Measurements from ENCODE around the gene NDUFA3.
"Not testable (repeated sequence)": the region's sequence is repeated elsewhere in the genome, so short reads cannot be mapped to it uniquely, and the experiment has no call there.

The NDUFA3 gene

GRCh38 chr19:54102421-54103169 is at the start of gene NDUFA3:
NDUFA3 (plus strand) TSS chr19:54102855; CDS start chr19:54102879, 24 bp downstream.
- peak; percentile 97 for DNase-seq

GRCh38 chr19:54062643-54063042 is 40.0 kb upstream of the NDUFA3 start:
- DNase-seq = no peak

- DNase-seq = no peak
These were observed 39.1 kb upstream of the NDUFA3 start, which contains the start of gene VSTM1 for GRCh38 chr19:54063350-54064116. VSTM1 (minus strand) TSS chr19:54063897; CDS start chr19:54063777, 120 bp downstream.

GRCh38 chr19:54069470-54069869 is 33.2 kb upstream of the NDUFA3 start:
- no peak for DNase-seq

- DNase-seq = no peak
These were observed 28.8 kb upstream of the NDUFA3 start for GRCh38 chr19:54073829-54074228.

- no peak for DNase-seq
These were observed 27.8 kb upstream of the NDUFA3 start for GRCh38 chr19:54074851-54075250.

GRCh38 chr19:54077334-54077733 is 25.3 kb upstream of the NDUFA3 start:
- no peak for DNase-seq

GRCh38 chr19:54081032-54081431 is 21.6 kb upstream of the NDUFA3 start, which contains the start of gene TARM1:
TARM1 (minus strand) TSS chr19:54081365; CDS start chr19:54081340, 25 bp downstream.
- no peak for DNase-seq

- no peak for DNase-seq
These were observed 18.2 kb upstream of the NDUFA3 start for GRCh38 chr19:54084410-54084809.

GRCh38 chr19:54094426-54095000 is 8.1 kb upstream of the NDUFA3 start:
- DNase-seq = no peak

GRCh38 chr19:54095136-54095858 is 7.4 kb upstream of the NDUFA3 start:
- DNase-seq = no peak

- peak; percentile 52 for DNase-seq
These were observed 6.6 kb upstream of the NDUFA3 start for GRCh38 chr19:54095859-54096616.

GRCh38 chr19:54096617-54097106 is 6.0 kb upstream of the NDUFA3 start:
- peak; percentile 21 for DNase-seq

- no peak for DNase-seq
These were observed 3.3 kb upstream of the NDUFA3 start for GRCh38 chr19:54099190-54099902.

GRCh38 chr19:54099903-54100255 is 2.8 kb upstream of the NDUFA3 start:
- not testable (repeated sequence) for DNase-seq

GRCh38 chr19:54100561-54100960 is 2.1 kb upstream of the NDUFA3 start, which contains the start of gene OSCAR:
OSCAR (minus strand) TSS chr19:54100803; CDS start chr19:54100792, 11 bp downstream.
- no peak for DNase-seq

GRCh38 chr19:54104998-54105715 is 2.5 kb downstream of the NDUFA3 start:
- no peak for DNase-seq

- DNase-seq = no peak
These were observed 3.1 kb downstream of the NDUFA3 start for GRCh38 chr19:54105796-54106195.

GRCh38 chr19:54106716-54107115 is 4.1 kb downstream of the NDUFA3 start:
- no peak for DNase-seq

- DNase-seq = no peak
These were observed 5.3 kb downstream of the NDUFA3 start for GRCh38 chr19:54107876-54108490.
